NK-92 (cell line): ENCODE data around the gene NEU1.
"Not testable (repeated sequence)": the region's sequence is repeated elsewhere in the genome, so short reads cannot be mapped to it uniquely, and the experiment has no call there.

Experiments
- DNase-seq: peaks from one replicate; lab custom pipeline; 2025; ENCODE audit not compliant: unreplicated experiment; lab: John Stamatoyannopoulos, UW

The NEU1 gene

GRCh38 chr6:31862344-31863235, at the start of gene NEU1:
Gene NEU1, minus strand, starts transcription at chr6:31862821. Its CDS starts 45 bp downstream, at chr6:31862776.
- peak; percentile 98 for DNase-seq

- no peak for DNase-seq
Observed at GRCh38 chr6:31911826-31912585, 49.4 kb upstream of the NEU1 start.

GRCh38 chr6:31909298-31909697, 46.7 kb upstream of the NEU1 start:
- not testable (repeated sequence) for DNase-seq

DNA sequence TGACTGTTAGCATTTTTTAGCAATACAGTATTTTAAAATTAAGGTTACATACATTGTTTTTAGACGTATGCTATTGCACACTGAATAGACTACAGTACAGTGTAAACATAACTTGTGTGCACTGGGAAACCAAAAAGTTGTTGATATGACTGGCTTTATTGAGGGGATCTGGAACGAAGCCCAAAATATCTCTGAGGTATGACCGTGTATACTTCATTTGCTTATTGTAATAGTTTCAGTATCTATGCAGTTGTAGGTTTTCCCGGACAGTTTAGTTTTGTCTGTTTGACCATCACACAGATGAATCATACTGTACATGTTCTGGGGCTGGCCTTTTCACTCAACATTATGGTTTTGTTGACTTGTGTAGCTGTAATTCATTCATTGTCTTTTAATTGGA, 46.2 kb upstream of the NEU1 start:
- DNase-seq: no peak

DNA sequence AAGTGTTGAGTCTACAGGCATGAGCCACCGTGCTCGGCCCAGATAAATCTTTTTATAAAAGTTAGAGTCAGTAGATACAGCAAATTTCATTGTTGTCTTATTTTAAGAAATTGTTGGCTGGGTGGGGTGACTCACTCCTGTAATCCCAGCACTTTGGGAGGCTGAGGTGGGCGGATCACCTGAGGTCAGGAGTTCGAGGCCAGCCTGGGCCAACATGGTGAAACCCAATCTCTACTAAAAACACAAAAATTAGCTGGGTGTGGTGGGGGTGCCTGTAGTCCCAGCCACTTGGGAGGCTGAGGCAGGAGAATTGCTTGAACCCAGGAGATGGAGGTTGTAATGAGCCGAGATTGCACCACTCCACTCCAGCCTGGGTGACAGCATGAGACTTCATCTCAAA, 45.6 kb upstream of the NEU1 start:
- not testable (repeated sequence) for DNase-seq

- no peak for DNase-seq
Observed at GRCh38 chr6:31907158-31907813, 44.7 kb upstream of the NEU1 start.

DNA sequence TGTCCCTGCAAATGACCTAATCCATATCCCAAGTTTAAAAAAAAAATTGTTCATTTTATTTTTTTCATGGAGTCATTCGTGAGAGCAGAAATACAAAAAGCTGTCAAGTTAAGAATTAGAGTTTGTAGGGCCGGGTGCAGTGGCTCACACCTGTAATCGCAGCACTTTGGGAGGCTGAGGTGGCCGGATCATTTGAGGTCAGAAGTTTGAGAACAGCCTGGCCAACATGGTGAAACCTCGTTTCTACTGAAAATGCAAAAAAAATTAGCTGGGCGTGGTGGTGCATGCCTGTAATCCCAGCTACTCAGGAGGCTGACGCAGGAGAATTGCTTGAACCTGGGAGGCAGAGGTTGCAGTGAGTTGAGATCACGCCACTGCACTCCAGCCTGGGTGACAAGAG, 44.1 kb upstream of the NEU1 start:
- not testable (repeated sequence) for DNase-seq

DNA sequence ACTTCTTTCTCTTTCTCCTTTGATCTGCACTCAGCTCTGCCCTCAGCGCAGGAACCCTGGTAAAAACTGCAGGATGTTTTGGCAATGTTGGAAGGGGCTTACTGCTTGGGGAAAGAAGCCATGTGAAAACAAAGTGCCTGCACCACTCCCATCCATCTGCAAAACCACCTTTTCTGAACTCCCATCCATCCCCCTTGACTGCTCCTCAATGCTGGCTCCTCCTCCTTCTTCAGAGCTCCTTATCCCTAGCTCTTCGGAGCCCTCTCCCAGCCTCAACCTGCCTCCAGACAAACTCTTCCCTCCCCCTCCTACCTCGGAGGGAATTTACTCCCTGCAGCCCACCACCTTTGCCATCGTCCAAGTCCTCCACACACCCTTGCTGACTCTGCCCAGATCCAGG, 43.5 kb upstream of the NEU1 start:
- DNase-seq: no peak

- DNase-seq: no peak
Observed at GRCh38 chr6:31905041-31905440, 42.4 kb upstream of the NEU1 start.

DNA sequence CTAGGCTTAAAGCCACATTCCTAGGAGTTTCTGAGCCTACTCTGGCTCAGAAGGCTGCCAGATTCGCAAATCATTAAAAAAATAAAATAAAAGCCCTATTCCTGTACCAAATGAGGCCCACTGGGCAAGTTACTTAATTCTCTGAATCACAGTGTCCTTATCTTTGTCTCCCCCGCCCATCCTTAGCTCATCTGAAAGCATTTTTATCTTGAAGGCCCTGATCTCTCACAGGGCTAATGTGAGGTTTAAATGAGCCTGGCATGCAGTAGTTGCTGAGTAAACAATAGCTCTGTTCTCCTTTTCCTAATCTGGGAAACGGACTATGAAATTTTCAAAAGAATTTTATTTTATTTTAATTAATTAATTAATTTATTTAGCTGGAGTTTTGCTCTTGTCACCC, 41.3 kb upstream of the NEU1 start:
- DNase-seq: no peak

GRCh38 chr6:31901953-31902643, 39.5 kb upstream of the NEU1 start, which contains the start of gene ZBTB12:
Gene ZBTB12, minus strand, starts transcription at chr6:31902086. Its CDS starts 781 bp downstream, at chr6:31901305.
- peak; percentile 39 for DNase-seq

- no peak for DNase-seq
Observed at GRCh38 chr6:31901415-31901952, 38.9 kb upstream of the NEU1 start.

DNA sequence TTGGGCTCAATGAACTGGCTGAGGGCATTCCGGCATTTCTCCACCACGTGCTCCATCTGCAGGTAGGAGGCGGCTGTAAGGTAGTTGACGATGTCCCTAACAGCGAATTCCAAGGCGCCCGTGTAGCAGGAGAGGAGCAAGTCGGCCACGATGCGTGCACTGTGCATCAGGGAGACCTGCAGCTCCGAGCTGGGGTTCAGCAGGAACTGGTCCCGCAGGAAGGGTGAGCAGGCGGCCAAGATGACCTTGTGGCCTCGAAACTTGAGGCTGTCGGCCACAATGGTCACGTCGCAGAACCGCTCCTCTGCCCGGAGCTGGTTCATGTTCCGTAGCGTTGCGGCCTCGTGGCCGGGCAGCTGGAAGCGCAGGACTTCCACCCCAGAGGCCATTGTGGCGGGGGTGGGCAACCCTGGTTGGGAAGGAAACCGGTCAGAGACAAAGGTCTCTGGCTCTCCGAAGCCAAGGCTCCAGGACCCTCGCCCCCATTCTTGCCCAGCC, 38.3 kb upstream of the NEU1 start:
- no peak for DNase-seq

DNA sequence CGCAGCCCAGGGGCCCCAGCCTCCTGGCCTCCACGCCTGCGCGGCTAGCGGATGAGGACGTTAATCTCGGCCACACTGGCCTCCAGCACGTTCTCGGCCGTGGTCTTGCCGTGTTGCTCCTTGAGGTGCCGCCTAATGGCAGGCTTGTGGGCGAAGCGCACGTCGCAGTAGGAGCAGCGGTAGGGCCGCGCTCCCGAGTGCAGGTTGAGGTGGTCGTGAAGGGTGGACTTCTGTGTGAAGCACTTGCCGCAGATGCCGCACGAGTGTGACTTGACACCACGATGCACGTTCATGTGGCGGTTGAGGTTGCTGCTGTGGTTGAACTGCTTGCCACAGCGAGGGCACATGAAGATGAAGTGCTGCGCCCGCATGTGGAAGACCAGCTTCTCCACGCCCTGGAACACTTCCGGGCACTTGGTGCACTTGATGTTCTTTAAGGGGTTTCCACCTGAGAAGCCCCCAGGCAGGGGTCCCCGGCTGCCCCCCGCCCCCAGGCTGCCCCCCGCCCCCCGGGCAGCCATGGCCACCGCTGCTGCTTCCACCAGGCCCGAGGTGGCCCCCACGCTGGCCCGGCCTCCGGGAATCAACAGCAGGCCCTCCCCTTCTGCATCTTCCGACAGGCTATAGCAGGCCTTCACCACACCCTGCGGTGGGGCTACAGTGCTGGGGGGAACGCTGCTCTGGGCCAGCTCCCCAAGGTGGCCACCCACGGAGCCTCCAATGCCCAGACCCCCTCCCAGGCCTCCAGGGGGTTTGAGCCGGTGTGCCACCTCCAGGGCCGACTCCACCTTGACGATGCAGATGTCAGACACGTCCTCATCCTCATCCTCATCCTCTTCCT, 37.5 kb upstream of the NEU1 start:
- DNase-seq: no peak

- no peak for DNase-seq
Observed at GRCh38 chr6:31899215-31899614, 36.6 kb upstream of the NEU1 start.

DNA sequence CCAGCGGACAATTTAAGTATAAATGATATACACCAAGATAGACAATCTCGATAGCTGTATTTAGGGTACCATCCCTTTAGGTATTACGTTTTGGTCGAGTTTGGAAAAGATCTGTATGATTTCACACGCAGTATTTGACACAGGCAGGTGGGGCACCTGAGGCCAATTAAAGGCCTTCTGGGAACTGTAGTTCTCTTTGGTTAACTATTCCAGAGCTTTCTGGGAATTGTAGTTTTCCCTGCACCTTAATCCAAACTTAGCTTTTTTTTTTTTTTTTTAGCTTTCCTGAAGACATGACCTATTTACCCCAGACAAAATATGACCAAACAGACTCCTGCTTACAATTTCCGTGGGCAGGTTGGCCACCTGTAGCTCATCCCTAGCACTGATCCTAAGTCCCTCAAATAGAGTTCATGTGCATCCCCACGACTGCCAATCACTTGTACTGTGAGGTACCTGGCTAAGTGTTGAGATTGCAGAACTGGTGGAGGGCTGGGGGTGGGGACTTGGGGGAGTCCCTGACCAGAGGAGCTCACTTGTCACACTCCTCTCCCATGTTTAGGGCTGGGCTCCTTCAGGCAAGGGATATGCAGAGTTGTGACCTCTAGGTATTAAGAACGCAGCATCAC, 35.9 kb upstream of the NEU1 start:
- DNase-seq: no peak

DNA sequence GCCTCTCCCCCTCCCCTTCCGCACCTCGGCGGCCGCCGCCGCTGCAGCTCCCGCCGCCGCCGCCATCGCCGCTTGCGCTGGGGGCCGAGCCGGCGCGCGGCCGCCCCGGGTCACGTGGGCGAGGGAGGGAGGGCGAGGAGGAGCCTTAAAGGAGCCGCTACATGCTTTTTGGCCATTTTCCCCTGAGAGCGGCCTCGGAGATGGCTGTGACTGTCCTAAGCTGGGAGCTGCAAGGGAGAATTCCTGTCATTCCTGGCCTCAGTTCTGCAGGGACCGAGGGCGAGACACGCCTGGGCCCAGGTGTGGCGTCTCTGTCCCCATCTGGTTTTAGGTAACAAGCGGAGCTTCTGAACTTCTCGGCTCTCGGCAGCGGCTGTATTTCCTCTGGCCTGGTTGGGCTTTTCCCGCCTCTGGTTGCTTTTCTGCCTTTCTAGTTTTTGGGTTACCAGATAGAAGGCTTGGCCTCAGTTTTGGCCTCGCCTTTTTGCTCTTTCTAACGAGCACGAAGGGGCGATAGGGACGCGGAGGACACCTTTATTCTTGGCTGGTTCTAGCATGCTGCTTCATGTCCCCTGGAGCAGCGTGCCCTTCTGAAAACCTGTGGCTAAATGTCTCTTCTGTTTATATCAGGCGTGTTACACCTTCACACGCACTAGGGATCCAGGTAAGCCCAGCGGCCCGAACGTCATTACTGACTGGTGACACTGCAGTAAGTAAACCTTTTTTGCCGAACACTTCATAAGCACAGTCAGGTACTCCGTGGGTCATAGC, 35.2 kb upstream of the NEU1 start, which contains the start of gene EHMT2:
Gene EHMT2, minus strand, starts transcription at position 87 of the 771 bp plus-strand sequence. Its CDS starts 21 bp downstream, at position 66.
- DNase-seq: no peak
